Measurements from ENCODE around the gene YJU2. TPM values are rescaled to one million over a fixed set of nuclear protein-coding genes. Genes with fewer than 3 reads are reported as not detected.

The YJU2 gene
- polyA plus RNA-seq, 1 of the 3 experiments (the other 2 are of a cell fraction) = 29.0 TPM

DNA sequence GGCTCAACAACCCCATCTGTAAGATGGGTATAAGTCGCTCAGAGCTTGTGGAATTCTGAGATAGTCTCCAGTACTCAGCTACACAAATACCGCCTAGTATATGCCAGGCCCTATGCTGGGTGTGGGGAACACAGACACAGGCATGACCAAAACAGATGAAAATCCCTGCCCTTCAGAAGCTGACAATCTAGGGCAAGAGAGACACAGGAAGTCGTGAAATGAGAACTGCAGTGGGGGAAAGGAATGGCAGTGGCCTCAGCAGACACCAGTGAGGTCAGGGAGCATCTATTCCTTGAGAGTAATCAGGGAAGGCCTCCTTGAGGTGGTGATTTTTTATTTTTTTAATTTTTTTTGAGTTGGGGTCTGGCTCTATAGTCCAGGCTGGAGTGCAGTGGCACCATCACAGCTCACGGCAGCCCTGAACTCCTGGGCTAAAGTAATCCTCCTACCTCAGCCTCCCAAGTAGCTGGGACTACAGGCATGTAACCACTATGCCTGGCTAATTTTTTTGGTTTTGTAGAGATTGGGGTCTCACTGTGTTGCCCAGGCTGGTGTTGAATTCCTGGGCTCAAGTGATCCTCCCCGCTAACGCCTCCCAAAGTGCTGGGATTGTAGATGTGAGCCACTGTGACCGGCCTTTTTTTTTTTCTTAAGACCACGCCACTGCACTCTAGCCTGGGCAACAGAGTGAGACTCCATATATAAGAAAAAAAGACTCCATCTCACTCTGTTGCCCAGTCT, 52.1 kb downstream of the YJU2 start:
- Histone ChIP-seq H3K9me3 (no peaks in the 10 kb centered on the region), H3K79me2 (ENCODE audit: insufficient read depth) (no peaks in the 10 kb centered on the region), H3F3A (replicated peaks; ENCODE audit: insufficient read depth) (no peaks in the 10 kb centered on the region), H2AFZ (ENCODE audit: low read depth) (no peak overlapping the region), H3K9ac (no peak overlapping the region), H3K4me3 (ENCODE audit: low read depth in 2 of 2, low read length in 1 of 2) (no peak overlapping the region), H3K4me1 (ENCODE audit: control insufficient read depth in 1 of 2, insufficient read depth in 2 of 2, low read depth in 1 of 2, low read length in 1 of 2) (peaks cover 0 to 19% of the 10 kb centered on the region in 2 experiments; a peak in 1 of 4 replicates), H4K20me1 (ENCODE audit: insufficient read depth) (no peaks in the 10 kb centered on the region), H3K27me3 (ENCODE audit: insufficient read depth) (no peaks in the 10 kb centered on the region), H3K4me2 (no peak overlapping the region), H3K36me3 (replicated peaks in 1 of 2; ENCODE audit: control insufficient read depth in 1 of 2, insufficient read depth in 2 of 2, low read length in 1 of 2) (no peaks in the 10 kb centered on the region), H3K9me2 (no peaks in the 10 kb centered on the region), H3K27ac (ENCODE audit: low read depth in 2 of 2, low read length in 1 of 2) (no peak overlapping the region)
- TF ChIP-seq GATA2 (CRISPR knock-in tag; IDR thresholded peaks at IDR 0.05) (no peak), MEF2A (IDR thresholded peaks at IDR 0.05; ENCODE audit: borderline replicate concordance, low read depth) (no peak), RCOR1 (IDR thresholded peaks at IDR 0.05; ENCODE audit: low read length) (no peak)
- TF ChIP-seq, protein P1, sequence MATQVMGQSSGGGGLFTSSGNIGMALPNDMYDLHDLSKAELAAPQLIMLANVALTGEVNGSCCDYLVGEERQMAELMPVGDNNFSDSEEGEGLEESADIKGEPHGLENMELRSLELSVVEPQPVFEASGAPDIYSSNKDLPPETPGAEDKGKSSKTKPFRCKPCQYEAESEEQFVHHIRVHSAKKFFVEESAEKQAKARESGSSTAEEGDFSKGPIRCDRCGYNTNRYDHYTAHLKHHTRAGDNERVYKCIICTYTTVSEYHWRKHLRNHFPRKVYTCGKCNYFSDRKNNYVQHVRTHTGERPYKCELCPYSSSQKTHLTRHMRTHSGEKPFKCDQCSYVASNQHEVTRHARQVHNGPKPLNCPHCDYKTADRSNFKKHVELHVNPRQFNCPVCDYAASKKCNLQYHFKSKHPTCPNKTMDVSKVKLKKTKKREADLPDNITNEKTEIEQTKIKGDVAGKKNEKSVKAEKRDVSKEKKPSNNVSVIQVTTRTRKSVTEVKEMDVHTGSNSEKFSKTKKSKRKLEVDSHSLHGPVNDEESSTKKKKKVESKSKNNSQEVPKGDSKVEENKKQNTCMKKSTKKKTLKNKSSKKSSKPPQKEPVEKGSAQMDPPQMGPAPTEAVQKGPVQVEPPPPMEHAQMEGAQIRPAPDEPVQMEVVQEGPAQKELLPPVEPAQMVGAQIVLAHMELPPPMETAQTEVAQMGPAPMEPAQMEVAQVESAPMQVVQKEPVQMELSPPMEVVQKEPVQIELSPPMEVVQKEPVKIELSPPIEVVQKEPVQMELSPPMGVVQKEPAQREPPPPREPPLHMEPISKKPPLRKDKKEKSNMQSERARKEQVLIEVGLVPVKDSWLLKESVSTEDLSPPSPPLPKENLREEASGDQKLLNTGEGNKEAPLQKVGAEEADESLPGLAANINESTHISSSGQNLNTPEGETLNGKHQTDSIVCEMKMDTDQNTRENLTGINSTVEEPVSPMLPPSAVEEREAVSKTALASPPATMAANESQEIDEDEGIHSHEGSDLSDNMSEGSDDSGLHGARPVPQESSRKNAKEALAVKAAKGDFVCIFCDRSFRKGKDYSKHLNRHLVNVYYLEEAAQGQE (IDR thresholded peaks at IDR 0.05; ENCODE audit: low read depth, low read length) = no peak
- 85% methylated on average over 8 of the region's 8 CpGs for WGBS (ENCODE audit: low lambda C conversion rate)
- no peak for DNase-seq
- ChIA-PET CTCF (interaction anchor here (0.8 kb wide), 1 partner anchor 31 kb away, joined by 3 read pairs; no protein-coding TSS in a partner anchor), POLR2A (no interaction called here)

DNA sequence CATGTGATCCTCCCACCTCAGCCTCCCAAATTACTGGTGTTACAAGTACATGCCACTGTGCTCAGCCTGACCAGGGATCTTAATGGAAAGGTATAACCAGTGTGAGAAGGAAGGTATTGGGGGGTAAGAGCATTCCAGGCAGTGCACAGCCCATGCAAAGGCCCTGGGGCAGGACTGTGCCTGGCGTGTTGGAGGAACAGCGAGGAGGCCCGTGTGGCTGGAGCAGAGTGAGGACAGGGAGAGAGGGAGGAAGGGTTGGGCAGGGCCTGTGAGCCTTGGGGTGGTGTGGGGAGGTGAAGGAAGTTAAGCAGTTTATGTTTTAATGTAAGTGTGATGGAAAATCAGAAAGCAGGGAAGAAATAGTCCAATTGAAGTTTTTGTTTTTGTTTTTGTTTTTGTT, 53.7 kb downstream of the YJU2 start:
- no peaks in the 10 kb centered on the region for H3K9me2 ChIP-seq
- no peaks in the 10 kb centered on the region for H3F3A ChIP-seq (replicated peaks; ENCODE audit: insufficient read depth)
- H3K27me3 ChIP-seq (ENCODE audit: insufficient read depth) = no peaks in the 10 kb centered on the region
- no peak overlapping the region for H3K4me3 ChIP-seq (ENCODE audit: low read depth in 2 of 2, low read length in 1 of 2)
- 95% methylated on average over 3 of the region's 3 CpGs for WGBS (ENCODE audit: low lambda C conversion rate)
- H4K20me1 ChIP-seq (ENCODE audit: insufficient read depth) = no peaks in the 10 kb centered on the region
- H3K79me2 ChIP-seq (ENCODE audit: insufficient read depth) = no peaks in the 10 kb centered on the region
- no peaks in the 10 kb centered on the region for H3K9me3 ChIP-seq
- ChIA-PET CTCF (no interaction called here), POLR2A (no interaction called here)
- no peak for TF ChIP-seq SIN3A (IDR thresholded peaks at IDR 0.05; ENCODE audit: borderline replicate concordance, low read depth, low read length)
- TF ChIP-seq NRF1 (IDR thresholded peaks at IDR 0.05; ENCODE audit: low read depth, low read length) = no peak
- no peak for DNase-seq
- no peak overlapping the region for H3K27ac ChIP-seq (ENCODE audit: low read depth in 2 of 2, low read length in 1 of 2)
- H3K4me1 ChIP-seq (ENCODE audit: control insufficient read depth in 1 of 2, insufficient read depth in 2 of 2, low read depth in 1 of 2, low read length in 1 of 2) = peaks cover 0 to 22% of the 10 kb centered on the region in 2 experiments; a peak in 1 of 4 replicates
- H3K36me3 ChIP-seq (replicated peaks in 1 of 2; ENCODE audit: control insufficient read depth in 1 of 2, insufficient read depth in 2 of 2, low read length in 1 of 2) = no peaks in the 10 kb centered on the region
- no peak overlapping the region for H3K4me2 ChIP-seq
- H3K9ac ChIP-seq = no peak overlapping the region
- H2AFZ ChIP-seq (ENCODE audit: low read depth) = no peak overlapping the region

Data from SK-N-SH (cell line).